Trophoblast cell (in vitro differentiated cells and primary cell): ENCODE data around the gene PLBD2.

ENCODE experiments used
- DNase-seq, 2 donors: peaks; one replicate each; pipeline ENCODE4 v3.0.0-alpha.2; 2016
- H2AFZ ChIP-seq: 2 replicates; pipeline ENCODE4 v1.6.1; 2013; ENCODE audit warnings: low read length, moderate library complexity, mild to moderate bottlenecking; ENCODE audit not compliant: insufficient read depth, poor library complexity
- H2AK5ac ChIP-seq: 2 replicates; pipeline ENCODE4 v1.6.1; 2013; ENCODE audit warnings: mild to moderate bottlenecking, low read length
- H2BK120ac ChIP-seq: 2 replicates; pipeline ENCODE4 v1.6.1; 2013; ENCODE audit warnings: low read length, mild to moderate bottlenecking, moderate library complexity; ENCODE audit not compliant: insufficient read depth, poor library complexity
- H2BK12ac ChIP-seq: 2 replicates; pipeline ENCODE4 v1.6.1; 2013; ENCODE audit warnings: mild to moderate bottlenecking, low read length, moderate library complexity
- H2BK5ac ChIP-seq: 2 replicates; pipeline ENCODE4 v1.6.1; 2013; ENCODE audit warnings: low read length, low read depth, moderate library complexity, mild to moderate bottlenecking; ENCODE audit not compliant: poor library complexity
- H3K14ac ChIP-seq: 2 replicates; pipeline ENCODE4 v1.6.1; 2013; ENCODE audit warnings: mild to moderate bottlenecking, low read length
- H3K18ac ChIP-seq: 2 replicates; pipeline ENCODE4 v1.6.1; 2013; ENCODE audit warnings: mild to moderate bottlenecking, low read length
- H3K23ac ChIP-seq: 2 replicates; pipeline ENCODE4 v1.6.1; 2013; ENCODE audit warnings: low read length
- H3K27ac ChIP-seq: 2 replicates; pipeline ENCODE4 v1.5.1; 2013; ENCODE audit warnings: low read depth, mild to moderate bottlenecking, inconsistent platforms, low read length, moderate library complexity
- H3K27me3 ChIP-seq: 2 replicates; pipeline ENCODE4 v1.6.1; 2013; ENCODE audit warnings: inconsistent platforms, mild to moderate bottlenecking, low read length, moderate library complexity; ENCODE audit not compliant: insufficient read depth
- H3K36me3 ChIP-seq, 2 experiments: 1 replicate in 1 of 2; 2 replicates in 1 of 2; pipeline ENCODE4 v1.6.1; 2013; ENCODE audit warnings: low read length in 2 of 2, mild to moderate bottlenecking in 2 of 2, moderate library complexity in 1 of 2; ENCODE audit not compliant: insufficient read depth in 2 of 2, control insufficient read depth in 1 of 2
- H3K4ac ChIP-seq: 2 replicates; pipeline ENCODE4 v1.6.1; 2013; ENCODE audit warnings: low read depth, mild to moderate bottlenecking, low read length, moderate library complexity
- H3K4me1 ChIP-seq, 2 experiments: 1 replicate in 1 of 2; 2 replicates in 1 of 2; pipeline ENCODE4 v1.6.1; 2013; ENCODE audit warnings: low read length in 2 of 2, mild to moderate bottlenecking in 2 of 2, moderate library complexity in 1 of 2; ENCODE audit not compliant: insufficient read depth in 2 of 2, control insufficient read depth in 1 of 2
- H3K4me2 ChIP-seq: 2 replicates; pipeline ENCODE4 v1.6.1; 2013; ENCODE audit warnings: inconsistent platforms, mild to moderate bottlenecking, low read length, moderate library complexity
- H3K4me3 ChIP-seq: 2 replicates; pipeline ENCODE4 v1.5.1; 2013; ENCODE audit warnings: mild to moderate bottlenecking, low read depth, low read length, inconsistent platforms
- H3K79me1 ChIP-seq: one replicate; pipeline ENCODE4 v1.6.1; 2013; ENCODE audit warnings: low read length
- H3K79me2 ChIP-seq: 2 replicates; pipeline ENCODE4 v1.6.1; 2013; ENCODE audit warnings: low read length, mild to moderate bottlenecking; ENCODE audit not compliant: control insufficient read depth, insufficient read depth, poor library complexity
- H3K9ac ChIP-seq: 2 replicates; pipeline ENCODE4 v1.6.1; 2013; ENCODE audit warnings: mild to moderate bottlenecking, low read length
- H3K9me3 ChIP-seq: 2 replicates; pipeline ENCODE4 v1.6.1; 2013; ENCODE audit warnings: low read depth, mild to moderate bottlenecking, control low read depth, inconsistent platforms, low read length; ENCODE audit not compliant: insufficient read depth
- H4K12ac ChIP-seq: 2 replicates; pipeline ENCODE4 v1.6.1; 2013; ENCODE audit warnings: low read depth, mild to moderate bottlenecking, low read length, moderate library complexity
- H4K8ac ChIP-seq: 2 replicates; pipeline ENCODE4 v1.6.1; 2013; ENCODE audit warnings: low read depth, mild to moderate bottlenecking, low read length, moderate library complexity
- H4K91ac ChIP-seq: one replicate; pipeline ENCODE4 v1.6.1; 2013; ENCODE audit warnings: low read depth, mild to moderate bottlenecking, low read length, moderate library complexity
- WGBS: extraction: QIAGEN DNeasy Blood & Tissue Kit; methylation state at CpG from one replicate; pipeline ENCODE4 v1.1.7; 2013; ENCODE audit warnings: missing lambda C conversion rate; ENCODE audit not compliant: insufficient read length, insufficient coverage; ENCODE audit errors: extremely low coverage; 5-methylcytosine and 5-hydroxymethylcytosine counted together

Gene PLBD2

GRCh38 chr12:113328368-113328889 is 30.0 kb upstream of the PLBD2 start:
- H2AK5ac ChIP-seq: no peak overlapping the region
- H4K8ac ChIP-seq: no peak overlapping the region
- H3K14ac ChIP-seq: no peak overlapping the region
- H3K4me1 ChIP-seq: peaks cover 0 to 6% of the 10 kb centered on the region in 2 experiments
- H3K27ac ChIP-seq: no peak overlapping the region
- peaks cover 5 to 9% of the 10 kb centered on the region in 2 experiments for H3K36me3 ChIP-seq
- no peaks in the 10 kb centered on the region for H3K79me1 ChIP-seq
- no peak overlapping the region for H3K18ac ChIP-seq
- H2BK5ac ChIP-seq: no peak overlapping the region
- no peaks in the 10 kb centered on the region for H3K27me3 ChIP-seq
- H3K79me2 ChIP-seq: no peaks in the 10 kb centered on the region
- no peak overlapping the region for H3K4me3 ChIP-seq
- H2AFZ ChIP-seq: no peak overlapping the region
- no peaks in the 10 kb centered on the region for H3K9me3 ChIP-seq
- DNase-seq: no peak
- no peak overlapping the region for H4K91ac ChIP-seq
- H3K4ac ChIP-seq: no peak overlapping the region
- no peak overlapping the region for H2BK120ac ChIP-seq
- H3K4me2 ChIP-seq: no peak overlapping the region
- H2BK12ac ChIP-seq: no peak overlapping the region
- no peak overlapping the region for H3K23ac ChIP-seq
- no peak overlapping the region for H3K9ac ChIP-seq
- no CpG with 5 or more reads among the region's 5 CpGs for WGBS
- no peak overlapping the region for H4K12ac ChIP-seq

- DNase-seq: no peak
- H3K4me1 ChIP-seq: peaks cover 3 to 7% of the 10 kb centered on the region in 2 experiments
- no peak overlapping the region for H3K4me2 ChIP-seq
- H3K9me3 ChIP-seq: no peaks in the 10 kb centered on the region
- WGBS: no CpG with 5 or more reads among the region's 9 CpGs
- no peak overlapping the region for H2BK12ac ChIP-seq
- H2BK120ac ChIP-seq: no peak overlapping the region
- no peaks in the 10 kb centered on the region for H3K79me2 ChIP-seq
- H4K12ac ChIP-seq: no peak overlapping the region
- peak overlapping the region; percentile 43 for H3K4me3 ChIP-seq
- H3K4ac ChIP-seq: no peak overlapping the region
- H3K27me3 ChIP-seq: no peaks in the 10 kb centered on the region
- no peak overlapping the region for H4K91ac ChIP-seq
- H3K18ac ChIP-seq: no peak overlapping the region
- H3K79me1 ChIP-seq: no peaks in the 10 kb centered on the region
- H3K23ac ChIP-seq: no peak overlapping the region
- H2BK5ac ChIP-seq: no peak overlapping the region
- no peak overlapping the region for H2AK5ac ChIP-seq
- H3K14ac ChIP-seq: no peak overlapping the region
- H2AFZ ChIP-seq: no peak overlapping the region
- peaks cover 5 to 9% of the 10 kb centered on the region in 2 experiments for H3K36me3 ChIP-seq
- no peak overlapping the region for H3K9ac ChIP-seq
- H3K27ac ChIP-seq: no peak overlapping the region
- no peak overlapping the region for H4K8ac ChIP-seq
Measured at GRCh38 chr12:113329022-113329790, 29.2 kb upstream of the PLBD2 start.

GRCh38 chr12:113329791-113330417 is 28.5 kb upstream of the PLBD2 start:
- peaks cover 4% of the 10 kb centered on the region for H3K79me1 ChIP-seq
- no peak overlapping the region for H2BK12ac ChIP-seq
- H2BK120ac ChIP-seq: no peak overlapping the region
- WGBS: no CpG with 5 or more reads among the region's 1 CpG
- peaks cover 7 to 9% of the 10 kb centered on the region in 2 experiments for H3K4me1 ChIP-seq
- no peak overlapping the region for H3K14ac ChIP-seq
- H3K79me2 ChIP-seq: no peaks in the 10 kb centered on the region
- peaks cover 5 to 9% of the 10 kb centered on the region in 2 experiments for H3K36me3 ChIP-seq
- H4K8ac ChIP-seq: no peak overlapping the region
- H4K91ac ChIP-seq: no peak overlapping the region
- no peak overlapping the region for H3K27ac ChIP-seq
- no peaks in the 10 kb centered on the region for H3K9me3 ChIP-seq
- no peak overlapping the region for H4K12ac ChIP-seq
- H2AK5ac ChIP-seq: no peak overlapping the region
- H3K4ac ChIP-seq: no peak overlapping the region
- no peak overlapping the region for H3K4me2 ChIP-seq
- H3K27me3 ChIP-seq: no peaks in the 10 kb centered on the region
- no peak overlapping the region for H3K4me3 ChIP-seq
- DNase-seq: no peak
- H3K9ac ChIP-seq: no peak overlapping the region
- H2AFZ ChIP-seq: no peak overlapping the region
- no peak overlapping the region for H3K23ac ChIP-seq
- no peak overlapping the region for H3K18ac ChIP-seq
- no peak overlapping the region for H2BK5ac ChIP-seq

- Histone ChIP-seq H3K9me3 (no peaks in the 10 kb centered on the region), H4K8ac (no peak overlapping the region), H3K23ac (no peak overlapping the region), H3K79me2 (peaks cover 2% of the 10 kb centered on the region), H3K4ac (no peak overlapping the region), H2BK5ac (no peak overlapping the region), H2AK5ac (no peak overlapping the region), H2BK120ac (no peak overlapping the region), H4K12ac (no peak overlapping the region), H3K9ac (no peak overlapping the region), H3K4me3 (no peak overlapping the region), H4K91ac (no peak overlapping the region), H3K4me2 (no peak overlapping the region), H3K27ac (no peak overlapping the region), H3K4me1 (peaks cover 7 to 11% of the 10 kb centered on the region in 2 experiments), H2BK12ac (no peak overlapping the region), H3K36me3 (peaks cover 5 to 9% of the 10 kb centered on the region in 2 experiments), H3K18ac (no peak overlapping the region), H3K14ac (no peak overlapping the region), H3K79me1 (peaks cover 6% of the 10 kb centered on the region), H2AFZ (no peak overlapping the region), H3K27me3 (no peaks in the 10 kb centered on the region)
- no CpG with 5 or more reads among the region's 2 CpGs for WGBS
- no peak for DNase-seq
Measured at GRCh38 chr12:113330505-113330904, 27.9 kb upstream of the PLBD2 start.
